Aorta (tissue), 5 donors: ENCODE measurements around the gene PDGFC. TPM values are rescaled to one million over a fixed set of nuclear protein-coding genes. Genes with fewer than 3 reads are reported as not detected.

Experiments used
- ATAC-seq: fragments of 200-7000 bp; cut with Tn5 transposase; one replicate; pipeline ENCODE4 v1.9.1; 2022; ENCODE audit warnings: moderate library complexity; ENCODE audit not compliant: low FRiP score
- DNase-seq, 2 donors: peaks; one replicate each; pipeline ENCODE4 v3.0.0-alpha.2; 2020
- H3K27ac ChIP-seq, 2 donors: one replicate each; pipeline ENCODE4 v1.5.1; 2013; ENCODE audit warnings: low read length in 2 of 2, mild to moderate bottlenecking in 2 of 2, moderate library complexity in 2 of 2, control low read depth in 1 of 2, inconsistent platforms in 1 of 2, low read depth in 1 of 2
- H3K27me3 ChIP-seq, 2 donors: one replicate each; pipeline ENCODE4 v1.6.1; 2013; ENCODE audit warnings: control low read depth in 1 of 2, low read length in 1 of 2, mild to moderate bottlenecking in 1 of 2, moderate library complexity in 1 of 2; ENCODE audit not compliant: insufficient read depth in 2 of 2, control insufficient read depth in 1 of 2
- H3K36me3 ChIP-seq, 2 donors: one replicate each; pipeline ENCODE4 v1.6.1; 2013; ENCODE audit warnings: control low read depth in 1 of 2, low read length in 1 of 2, mild to moderate bottlenecking in 1 of 2; ENCODE audit not compliant: insufficient read depth in 2 of 2, control insufficient read depth in 1 of 2
- H3K4me1 ChIP-seq, 2 donors: one replicate each; pipeline ENCODE4 v1.6.1; 2013; ENCODE audit warnings: low read length in 2 of 2, control low read depth in 1 of 2, mild to moderate bottlenecking in 1 of 2, moderate library complexity in 1 of 2; ENCODE audit not compliant: insufficient read depth in 2 of 2, control insufficient read depth in 1 of 2
- H3K4me3 ChIP-seq, 2 donors: one replicate each; pipeline ENCODE4 v1.5.1; 2013; ENCODE audit warnings: low read length in 2 of 2, control low read depth in 1 of 2, mild to moderate bottlenecking in 1 of 2
- H3K9me3 ChIP-seq: one replicate; pipeline ENCODE4 v1.6.1; 2013; ENCODE audit warnings: mild to moderate bottlenecking, low read length; ENCODE audit not compliant: control insufficient read depth
- WGBS, 2 donors: extraction: QIAGEN DNeasy Blood & Tissue Kit; methylation state at CpG; one replicate each; pipeline ENCODE4 v1.1.7; 2013; 5-methylcytosine and 5-hydroxymethylcytosine counted together
- intact Hi-C, 2 donors: fragments of 100-400 bp; cut with DNase I; formaldehyde crosslinking; loops; one replicate each; pipeline versions ENCODE4 v1.14.2 to v1.15.0; 2022
- polyA plus RNA-seq, 2 donors: library from polyadenylated mRNA; stranded (reverse); fragments of 200-250 nt; gene quantifications; one replicate each; pipeline ENCODE4 v1.2.3, GENCODE V29; 2013
- total RNA-seq, 2 donors: library from RNA; stranded (reverse); fragmentation: NEBNext Ultra II Directional; extraction: Animal tissue kit (Norgen Biotek cat#: 25700); gene quantifications; one replicate each; pipeline ENCODE4 v1.2.1, GENCODE V29; 2021
- donor health status: healthy with polysubstance abuse.
- donor health status: Bipolar disorder and iron deficiency.
- donor health status: DM: no; HTN: no; CAD: no.
- donor health status: DM: no; HTN: no; CAD: no.
- donor health status: DM: yes; HTN: yes; CAD: no.

Gene PDGFC
- total and polyA plus RNA-seq, 4 donors: 11.8 to 51.5 (median 29.2) TPM

GRCh38 chr4:156929386-156930105, 42.1 kb downstream of the PDGFC start:
- Histone ChIP-seq H3K27ac (no peak overlapping the region), H3K27me3 (no peaks in the 10 kb centered on the region), H3K36me3 (peaks cover 0 to 3% of the 10 kb centered on the region in 2 donors), H3K9me3 (no peaks in the 10 kb centered on the region), H3K4me1 (peaks cover 4 to 7% of the 10 kb centered on the region in 2 donors), H3K4me3 (no peak overlapping the region)
- DNase-seq (no peak), ATAC-seq (no peak)
- intact Hi-C loops: no loop called here
- WGBS, 2 donors: 30 to 42% methylated on average over 3 of the region's 3 CpGs

- Histone ChIP-seq H3K9me3 (no peaks in the 10 kb centered on the region), H3K27ac (no peak overlapping the region), H3K4me1 (peaks cover 0 to 7% of the 10 kb centered on the region in 2 donors), H3K36me3 (peaks cover 0 to 3% of the 10 kb centered on the region in 2 donors), H3K4me3 (no peak overlapping the region), H3K27me3 (no peaks in the 10 kb centered on the region)
- ATAC-seq (no peak), DNase-seq (no peak)
- intact Hi-C loops: no loop called here
These were observed 46.8 kb downstream of the PDGFC start for GRCh38 chr4:156924774-156925315.

GRCh38 chr4:156923525-156923924, 48.1 kb downstream of the PDGFC start:
- Histone ChIP-seq H3K9me3 (no peaks in the 10 kb centered on the region), H3K4me3 (no peak overlapping the region), H3K27ac (no peak overlapping the region), H3K27me3 (no peaks in the 10 kb centered on the region), H3K4me1 (peaks cover 0 to 7% of the 10 kb centered on the region in 2 donors), H3K36me3 (peaks cover 0 to 3% of the 10 kb centered on the region in 2 donors)
- no peak for ATAC-seq
- DNase-seq: no peak
- intact Hi-C loops: no loop called here
- WGBS, 2 donors: 81 to 94% methylated on average over 1 of the region's 1 CpG

GRCh38 chr4:156915221-156915620, 56.4 kb downstream of the PDGFC start:
- no peak for ATAC-seq
- intact Hi-C loops: no loop called here
- Histone ChIP-seq H3K9me3 (no peaks in the 10 kb centered on the region), H3K4me1 (peaks cover 0 to 2% of the 10 kb centered on the region in 2 donors), H3K36me3 (no peaks in the 10 kb centered on the region), H3K27ac (no peak overlapping the region), H3K4me3 (no peak overlapping the region), H3K27me3 (no peaks in the 10 kb centered on the region)
- no peak for DNase-seq
- 94 to 95% methylated on average over 2 of the region's 2 CpGs for WGBS, 2 donors

GRCh38 chr4:156913234-156913633, 58.4 kb downstream of the PDGFC start:
- ATAC-seq: no peak
- 97 to 99% methylated on average over 4 of the region's 4 CpGs for WGBS, 2 donors
- Histone ChIP-seq H3K27ac (no peak overlapping the region), H3K36me3 (no peaks in the 10 kb centered on the region), H3K9me3 (no peaks in the 10 kb centered on the region), H3K27me3 (no peaks in the 10 kb centered on the region), H3K4me1 (peaks cover 2% of the 10 kb centered on the region in 2 donors), H3K4me3 (no peak overlapping the region)
- intact Hi-C loops: no loop called here
- no peak for DNase-seq

- intact Hi-C loops: no loop called here
- no peak overlapping the region for H3K4me3 ChIP-seq
These were observed 62.6 kb downstream of the PDGFC start for GRCh38 chr4:156909010-156909409.

GRCh38 chr4:156906325-156906724, 65.3 kb downstream of the PDGFC start:
- Histone ChIP-seq H3K4me3 (no peak overlapping the region), H3K4me1 (peaks cover 0 to 2% of the 10 kb centered on the region in 2 donors), H3K27me3 (no peaks in the 10 kb centered on the region), H3K27ac (no peak overlapping the region), H3K9me3 (no peaks in the 10 kb centered on the region), H3K36me3 (no peaks in the 10 kb centered on the region)
- intact Hi-C loops: no loop called here
- DNase-seq: no peak
- no peak for ATAC-seq
- 58 to 64% methylated on average over 2 of the region's 2 CpGs for WGBS, 2 donors

More at GRCh38 chr4:156909010-156909409, 62.6 kb downstream of the PDGFC start:
- ATAC-seq (no peak), DNase-seq (no peak)
- H3K36me3 ChIP-seq: no peaks in the 10 kb centered on the region
- no peaks in the 10 kb centered on the region for H3K27me3 ChIP-seq
- H3K27ac ChIP-seq: no peak overlapping the region
- no peaks in the 10 kb centered on the region for H3K9me3 ChIP-seq
- H3K4me1 ChIP-seq: peaks cover 0 to 2% of the 10 kb centered on the region in 2 donors
- 84 to 88% methylated on average over 2 of the region's 2 CpGs for WGBS, 2 donors

GRCh38 chr4:156901871-156902270, 69.7 kb downstream of the PDGFC start:
- no peaks in the 10 kb centered on the region for H3K27me3 ChIP-seq
- intact Hi-C loops: no loop called here
- no peak overlapping the region for H3K27ac ChIP-seq
- WGBS, 2 donors: 91 to 100% methylated on average over 3 of the region's 3 CpGs
- DNase-seq: no peak
- H3K36me3 ChIP-seq: no peaks in the 10 kb centered on the region
- ATAC-seq: no peak
- no peaks in the 10 kb centered on the region for H3K9me3 ChIP-seq
- no peak overlapping the region for H3K4me3 ChIP-seq
- H3K4me1 ChIP-seq: peaks cover 2 to 3% of the 10 kb centered on the region in 2 donors
